COLO668 (cell line): ENCODE data around the gene AFF3.

ENCODE experiments used
- DNase-seq: peaks from one replicate; lab custom pipeline; 2025; ENCODE audit not compliant: unreplicated experiment; lab: John Stamatoyannopoulos, UW

Gene AFF3

DNA sequence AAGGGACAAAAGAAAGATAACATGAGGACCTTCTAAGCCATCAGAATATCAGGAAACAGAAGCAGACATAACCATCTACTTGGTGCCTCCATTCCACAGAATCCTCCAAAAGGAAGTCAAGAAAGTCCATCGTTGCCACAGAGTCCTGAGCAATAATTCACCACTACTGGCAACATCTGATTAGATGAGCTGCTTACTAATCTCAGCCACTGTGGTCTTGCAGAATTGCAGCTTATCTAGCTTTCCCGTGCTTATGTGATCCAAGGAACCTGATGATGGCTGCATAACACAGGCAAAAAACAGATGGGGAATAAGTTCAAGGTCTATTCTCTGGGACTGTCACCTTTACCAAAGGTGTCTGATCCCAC, 278.5 kb downstream of the AFF3 start:
- no peak for DNase-seq

DNA sequence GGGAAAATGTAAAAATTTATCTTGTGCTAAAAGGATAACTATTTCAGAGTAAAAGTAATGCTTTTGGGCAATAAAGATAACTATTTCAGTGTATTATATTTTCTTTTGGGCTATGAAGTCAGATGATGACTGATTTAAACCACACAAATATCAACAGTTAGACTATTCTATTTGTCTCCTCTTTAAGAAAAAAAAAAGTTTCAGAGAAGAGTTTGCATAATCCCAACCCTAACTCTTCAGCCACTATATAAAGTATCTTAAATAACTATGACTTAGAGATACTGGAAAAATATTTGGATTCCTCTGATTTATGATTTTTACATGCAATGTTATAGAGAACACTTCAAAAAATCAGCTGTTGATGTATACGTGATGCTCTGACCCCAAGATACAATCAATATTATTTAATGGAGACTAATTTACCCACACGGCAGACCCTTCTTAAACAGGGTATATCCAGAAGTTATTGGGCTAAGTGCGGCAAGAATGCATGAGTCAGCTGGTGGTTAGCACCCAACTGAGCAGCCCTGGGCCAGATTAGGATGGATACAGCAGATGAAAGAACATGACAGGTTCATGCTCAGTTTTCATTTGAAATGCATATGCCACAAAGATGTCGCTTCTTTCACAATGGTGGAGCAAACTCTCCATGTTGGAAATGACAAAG, 279.0 kb downstream of the AFF3 start:
- no peak for DNase-seq

DNA sequence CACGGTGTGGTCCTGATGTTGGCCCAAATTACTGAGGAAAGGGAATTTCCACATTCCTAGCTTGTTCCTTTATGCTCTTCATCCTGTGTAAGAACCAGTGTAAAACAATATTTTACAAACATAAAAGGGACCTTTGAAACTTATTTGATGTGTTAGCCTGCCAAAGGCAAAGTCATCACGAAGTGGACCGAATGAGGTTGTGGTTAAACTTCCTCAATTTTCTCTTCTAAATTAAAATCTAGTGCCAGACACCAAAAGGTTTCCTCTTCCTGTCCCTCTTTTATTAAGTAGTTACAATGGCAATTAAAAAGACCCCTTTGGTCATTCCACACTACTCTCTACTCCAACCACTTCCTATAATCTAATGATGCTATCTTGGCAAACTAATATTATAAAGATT, 279.8 kb downstream of the AFF3 start:
- DNase-seq: no peak

GRCh38 chr2:99861376-99861760, 281.0 kb downstream of the AFF3 start:
- no peak for DNase-seq

- DNase-seq: no peak
Measured at GRCh38 chr2:99860720-99861375, 281.5 kb downstream of the AFF3 start.

DNA sequence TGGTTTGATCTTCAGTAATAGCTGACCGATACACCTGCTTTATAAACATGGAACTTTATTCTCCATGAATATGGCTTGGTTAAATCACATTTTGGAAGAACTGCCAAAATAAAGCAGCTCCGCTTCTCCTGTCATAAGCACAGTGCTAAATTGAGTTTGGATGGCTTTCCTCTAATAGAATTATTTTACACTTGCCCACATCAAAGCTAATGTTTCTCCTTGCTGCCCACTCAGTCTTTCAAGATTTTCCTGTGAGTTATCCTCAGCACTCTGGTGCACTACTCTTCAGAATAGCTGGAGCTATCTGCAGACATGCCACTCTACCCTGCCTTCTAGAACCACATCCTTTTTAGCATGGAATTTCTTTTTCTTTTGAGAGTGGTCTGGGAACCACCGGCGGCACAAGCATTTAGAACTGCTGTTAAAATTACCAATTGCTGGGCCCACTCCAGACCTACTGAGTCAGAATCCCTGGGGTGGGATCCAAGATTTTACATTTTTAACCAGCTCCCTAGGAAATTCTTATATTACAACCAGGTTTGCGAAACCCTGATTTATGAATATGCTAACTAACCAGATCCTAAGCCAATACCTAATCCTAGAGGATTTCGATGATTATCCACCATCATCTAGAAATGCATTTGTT, 283.3 kb downstream of the AFF3 start:
- no peak for DNase-seq

- no peak for DNase-seq
Measured at GRCh38 chr2:99857867-99858444, 284.4 kb downstream of the AFF3 start.

DNA sequence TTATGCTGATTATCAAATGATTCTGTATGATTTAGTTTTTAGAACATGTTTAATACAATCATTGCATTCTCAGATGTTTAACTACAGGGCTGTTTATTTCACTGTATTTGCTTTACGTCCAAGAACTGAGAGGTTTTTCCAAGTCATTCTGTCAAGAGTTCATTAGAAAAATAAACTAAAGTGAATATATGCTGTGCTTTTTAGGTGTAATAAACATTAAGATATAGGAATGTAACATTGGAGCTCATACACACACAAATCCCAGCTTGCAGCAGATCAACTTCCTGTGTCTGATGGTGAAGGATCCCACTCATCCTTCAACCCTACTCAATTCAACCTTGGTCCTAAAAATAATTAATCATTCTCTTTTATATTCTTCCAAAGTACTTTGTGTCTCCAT, 285.0 kb downstream of the AFF3 start:
- no peak for DNase-seq

DNA sequence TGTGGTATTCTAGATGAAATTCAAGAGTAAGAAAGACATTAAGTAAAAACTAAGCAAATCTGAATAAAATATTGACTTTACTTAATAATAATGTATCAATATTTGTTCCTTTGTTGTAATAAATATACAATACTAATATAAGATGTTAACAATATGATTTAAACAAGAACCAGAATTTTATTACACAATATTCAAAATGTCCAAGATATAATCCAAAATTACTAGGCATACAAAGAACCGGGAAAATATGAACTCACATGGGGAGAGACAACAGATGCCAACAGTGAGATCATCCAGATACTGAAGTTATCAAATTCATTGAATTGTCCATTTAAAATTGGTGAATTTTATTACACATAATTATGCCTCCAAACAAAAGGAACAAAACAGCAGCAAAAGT, 286.3 kb downstream of the AFF3 start:
- no peak for DNase-seq

- DNase-seq: no peak
Measured at GRCh38 chr2:99854236-99854852, 288.0 kb downstream of the AFF3 start.

DNA sequence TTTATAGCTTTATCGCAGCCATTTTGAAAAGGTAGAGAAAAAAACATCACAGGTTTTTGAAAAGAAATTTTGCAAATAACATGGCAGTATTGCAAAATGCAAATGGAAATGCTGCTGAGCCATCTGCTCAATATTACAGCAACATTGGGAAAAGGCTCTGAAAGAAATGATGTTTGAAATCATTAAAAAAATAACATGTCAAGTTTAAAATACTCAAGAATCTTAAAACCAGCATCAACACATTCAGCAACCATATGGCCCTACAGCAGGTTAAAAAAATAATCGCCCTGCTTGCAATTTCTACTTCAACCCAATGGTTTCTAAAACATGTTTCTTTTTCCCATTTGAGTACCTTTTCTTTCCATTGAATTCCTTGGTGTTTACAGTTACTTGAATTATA, 289.4 kb downstream of the AFF3 start:
- DNase-seq: no peak

GRCh38 chr2:99852376-99852934, 289.9 kb downstream of the AFF3 start:
- DNase-seq: no peak

GRCh38 chr2:99851811-99852210, 290.6 kb downstream of the AFF3 start:
- DNase-seq: no peak

- DNase-seq: no peak
Measured at GRCh38 chr2:99851089-99851488, 291.3 kb downstream of the AFF3 start.

DNA sequence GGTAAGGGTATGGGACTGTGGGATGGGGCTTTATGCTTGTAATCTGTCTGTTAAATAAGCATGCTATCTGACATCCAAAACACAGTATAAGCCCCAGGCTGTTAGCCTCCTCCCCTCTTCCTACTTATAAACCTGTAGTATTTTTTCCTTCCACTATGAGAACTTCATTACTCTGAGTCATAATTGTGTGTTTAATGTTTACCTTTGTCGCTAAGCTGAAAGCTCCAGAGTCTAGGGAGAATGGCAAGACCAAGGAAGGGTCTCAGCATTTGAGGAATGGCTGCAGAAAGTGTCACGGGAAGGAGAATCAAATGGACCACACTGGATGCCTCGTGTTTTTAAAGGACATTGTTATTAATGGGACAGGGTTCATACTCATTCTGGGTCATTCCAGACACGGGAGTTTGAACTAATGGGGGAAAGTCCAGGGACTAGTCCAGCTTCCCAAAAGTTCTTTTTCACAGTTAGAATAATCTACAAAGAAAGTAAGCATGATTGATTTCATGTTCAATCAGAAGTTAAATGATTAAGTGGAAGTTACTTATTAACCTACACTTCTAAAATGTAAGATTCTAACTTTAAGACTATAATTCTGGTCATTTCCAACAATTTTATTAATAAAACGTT, 292.2 kb downstream of the AFF3 start:
- no peak for DNase-seq

- DNase-seq: no peak
Measured at GRCh38 chr2:99846462-99847107, 295.8 kb downstream of the AFF3 start.

- no peak for DNase-seq
Measured at GRCh38 chr2:99845296-99845695, 297.1 kb downstream of the AFF3 start.

- no peak for DNase-seq
Measured at GRCh38 chr2:99842451-99842850, 299.9 kb downstream of the AFF3 start.

GRCh38 chr2:99841749-99842148, 300.6 kb downstream of the AFF3 start:
- no peak for DNase-seq

- no peak for DNase-seq
Measured at GRCh38 chr2:99840831-99841230, 301.6 kb downstream of the AFF3 start.
